Panc1 (cell line): ENCODE results near the gene CHDH.

Source experiments
- CTCF ChIP-seq: fragments of 450-650 bp; IDR thresholded peaks from 2 replicates; pipeline ENCODE4 v1.5.1; 2017; ENCODE audit warnings: mild to moderate bottlenecking
- POLR2AphosphoS5 ChIP-seq: IDR thresholded peaks from 2 replicates; pipeline ENCODE4 v1.6.1; 2012; ENCODE audit warnings: mild to moderate bottlenecking, low read depth, low read length, moderate library complexity
- TCF7L2 ChIP-seq: IDR thresholded peaks from 2 replicates; pipeline ENCODE4 v1.6.1; 2011; ENCODE audit warnings: mild to moderate bottlenecking, low read depth, low read length, inconsistent platforms

- TF ChIP-seq CTCF (no peak), TCF7L2 (no peak), POLR2AphosphoS5 (no peak)
These were observed 2.7 kb downstream of the CHDH start for GRCh38 chr3:53843195-53844177.
